ENCODE data around the gene SETDB1.
"Not testable (repeated sequence)": the region's sequence is repeated elsewhere in the genome, so short reads cannot be mapped to it uniquely, and the experiment has no call there.

Gene SETDB1

GRCh38 chr1:150905301-150905700 is 20.9 kb upstream of the SETDB1 start:
- no peak for DNase-seq (ENCODE audit: insufficient read length)
- TF ChIP-seq POLR2A (IDR thresholded peaks at IDR 0.05; ENCODE audit: low read depth, low read length) (no peak), POLR2AphosphoS5 (IDR thresholded peaks at IDR 0.05; ENCODE audit: low read depth, low read length) (no peak), TAF1 (IDR thresholded peaks at IDR 0.05; ENCODE audit: borderline replicate concordance, low read depth, low read length) (no peak)
- FAIRE-seq, result no peak

DNA sequence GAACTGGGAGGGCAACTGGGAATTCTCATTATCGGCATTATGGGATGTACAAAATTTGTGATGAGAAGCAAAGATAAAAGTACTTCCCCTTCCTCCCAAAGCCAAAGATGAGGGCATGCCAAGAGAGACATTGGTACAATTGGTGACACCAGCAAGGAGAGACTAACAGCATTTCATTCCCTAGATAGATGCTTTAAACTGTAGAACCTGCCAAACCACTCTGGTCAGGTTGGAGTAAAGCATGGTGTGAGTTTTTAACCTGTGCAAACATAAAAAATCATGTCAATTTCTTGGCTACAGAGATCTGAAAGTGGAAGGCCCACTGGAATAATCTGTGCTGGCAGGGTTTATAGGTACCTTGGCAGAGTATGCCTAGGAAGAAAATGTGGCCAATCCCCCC is 19.8 kb upstream of the SETDB1 start:
- DNase-seq (ENCODE audit: insufficient read length), result no peak
- no peak for FAIRE-seq

DNA sequence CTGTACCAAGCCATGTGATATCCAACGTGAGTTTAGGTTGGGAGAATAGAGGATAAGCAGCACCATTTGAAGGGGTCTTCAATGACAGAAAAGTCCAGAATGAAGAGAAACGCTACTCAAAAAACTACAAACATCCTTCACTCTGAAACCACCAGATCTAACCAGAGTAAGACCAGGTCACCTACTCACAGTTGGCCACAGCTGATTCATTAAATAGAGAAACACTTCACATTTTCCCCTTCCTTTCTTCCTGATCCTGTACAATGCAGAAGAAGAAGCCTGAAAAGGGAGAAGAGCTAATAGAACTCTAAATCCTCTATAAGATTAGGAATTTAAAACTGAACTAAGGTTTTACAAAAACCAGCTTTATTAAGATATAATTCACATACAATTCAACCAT is 19.4 kb upstream of the SETDB1 start:
- DNase-seq (ENCODE audit: insufficient read length), result no peak
- no peak for FAIRE-seq
- no peak for TF ChIP-seq POLR2AphosphoS5 (IDR thresholded peaks at IDR 0.05; ENCODE audit: low read depth, low read length)
- TF ChIP-seq POLR2A (IDR thresholded peaks at IDR 0.05; ENCODE audit: low read depth, low read length), result no peak
- TF ChIP-seq TAF1 (IDR thresholded peaks at IDR 0.05; ENCODE audit: borderline replicate concordance, low read depth, low read length), result no peak

More for the DNA sequence above, 19.8 kb upstream of the SETDB1 start:
- TF ChIP-seq POLR2AphosphoS5 (IDR thresholded peaks at IDR 0.05; ENCODE audit: low read depth, low read length), result no peak
- no peak for TF ChIP-seq TAF1 (IDR thresholded peaks at IDR 0.05; ENCODE audit: borderline replicate concordance, low read depth, low read length)
- TF ChIP-seq POLR2A (IDR thresholded peaks at IDR 0.05; ENCODE audit: low read depth, low read length), result no peak

- DNase-seq (ENCODE audit: insufficient read length), result no peak
- TF ChIP-seq POLR2A (IDR thresholded peaks at IDR 0.05; ENCODE audit: low read depth, low read length) (no peak), POLR2AphosphoS5 (IDR thresholded peaks at IDR 0.05; ENCODE audit: low read depth, low read length) (no peak), TAF1 (IDR thresholded peaks at IDR 0.05; ENCODE audit: borderline replicate concordance, low read depth, low read length) (no peak)
- FAIRE-seq, result no peak
Measured at GRCh38 chr1:150909585-150910180, 16.5 kb upstream of the SETDB1 start.

DNA sequence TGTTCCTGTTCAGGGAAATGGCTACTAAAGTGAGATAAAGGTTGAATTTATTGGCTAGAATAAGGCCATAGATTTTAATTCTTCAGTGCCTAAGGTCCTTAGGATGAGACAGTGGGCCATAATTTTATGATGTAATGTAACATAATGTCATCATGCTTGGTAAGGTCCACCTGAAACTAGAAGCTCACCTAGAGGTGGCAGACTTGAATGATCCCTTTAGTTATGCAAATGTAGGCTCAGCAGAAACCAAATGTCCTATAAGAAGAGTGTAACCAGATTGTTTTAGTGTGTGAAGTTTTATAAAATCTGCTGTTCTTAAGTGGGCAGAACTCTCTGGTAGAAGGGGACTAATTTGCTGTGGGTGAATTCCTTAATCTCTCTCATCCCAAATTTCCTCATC is 13.5 kb upstream of the SETDB1 start:
- no peak for FAIRE-seq
- TF ChIP-seq POLR2A (IDR thresholded peaks at IDR 0.05; ENCODE audit: low read depth, low read length), result no peak
- TF ChIP-seq POLR2AphosphoS5 (IDR thresholded peaks at IDR 0.05; ENCODE audit: low read depth, low read length), result no peak
- no peak for TF ChIP-seq TAF1 (IDR thresholded peaks at IDR 0.05; ENCODE audit: borderline replicate concordance, low read depth, low read length)
- no peak for DNase-seq (ENCODE audit: insufficient read length)

- FAIRE-seq (no peak), DNase-seq (ENCODE audit: insufficient read length) (no peak)
- TF ChIP-seq TAF1 (IDR thresholded peaks at IDR 0.05; ENCODE audit: borderline replicate concordance, low read depth, low read length), result no peak
- no peak for TF ChIP-seq POLR2A (IDR thresholded peaks at IDR 0.05; ENCODE audit: low read depth, low read length)
Measured at GRCh38 chr1:150917387-150917786, 8.8 kb upstream of the SETDB1 start.

DNA sequence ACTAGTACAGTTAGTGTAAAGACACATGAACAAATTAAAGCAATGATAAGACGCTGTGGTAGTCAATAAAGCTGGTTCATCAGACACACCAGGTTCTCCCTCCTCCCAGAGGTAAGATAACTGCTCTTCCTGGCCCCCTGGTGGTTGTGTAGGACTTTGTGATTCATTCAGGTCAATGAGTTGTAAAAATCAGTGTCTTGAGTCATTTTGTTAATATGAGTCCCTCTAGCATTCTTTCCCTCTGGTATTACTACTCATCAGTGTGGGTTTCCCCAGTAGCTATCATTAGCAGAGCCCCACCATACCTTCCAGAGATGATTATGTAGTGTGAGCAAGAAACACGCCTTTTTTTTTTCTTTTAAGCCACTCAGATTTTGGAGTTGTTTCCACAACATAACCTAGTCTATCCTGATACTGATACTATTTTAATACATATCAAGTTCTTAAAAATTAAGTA is 3.6 kb upstream of the SETDB1 start:
- FAIRE-seq (peak; percentile 85), DNase-seq (ENCODE audit: insufficient read length) (peak; percentile 40)
- TF ChIP-seq POLR2AphosphoS5 (IDR thresholded peaks at IDR 0.05; ENCODE audit: low read depth, low read length) (no peak), TAF1 (IDR thresholded peaks at IDR 0.05; ENCODE audit: borderline replicate concordance, low read depth, low read length) (no peak), POLR2A (IDR thresholded peaks at IDR 0.05; ENCODE audit: low read depth, low read length) (no peak)

- FAIRE-seq, result no peak
- no peak for DNase-seq (ENCODE audit: insufficient read length)
- TF ChIP-seq POLR2A (IDR thresholded peaks at IDR 0.05; ENCODE audit: low read depth, low read length) (no peak), TAF1 (IDR thresholded peaks at IDR 0.05; ENCODE audit: borderline replicate concordance, low read depth, low read length) (no peak), POLR2AphosphoS5 (IDR thresholded peaks at IDR 0.05; ENCODE audit: low read depth, low read length) (no peak)
Measured at GRCh38 chr1:150925080-150925479, 1.1 kb upstream of the SETDB1 start.

- TF ChIP-seq POLR2AphosphoS5 (IDR thresholded peaks at IDR 0.05; ENCODE audit: low read depth, low read length), result no peak
- TF ChIP-seq POLR2A (IDR thresholded peaks at IDR 0.05; ENCODE audit: low read depth, low read length), result no peak
- no peak for TF ChIP-seq TAF1 (IDR thresholded peaks at IDR 0.05; ENCODE audit: borderline replicate concordance, low read depth, low read length)
- no peak for DNase-seq (ENCODE audit: insufficient read length)
- no peak for FAIRE-seq
Measured at GRCh38 chr1:150927624-150928023, 1.5 kb downstream of the SETDB1 start.

DNA sequence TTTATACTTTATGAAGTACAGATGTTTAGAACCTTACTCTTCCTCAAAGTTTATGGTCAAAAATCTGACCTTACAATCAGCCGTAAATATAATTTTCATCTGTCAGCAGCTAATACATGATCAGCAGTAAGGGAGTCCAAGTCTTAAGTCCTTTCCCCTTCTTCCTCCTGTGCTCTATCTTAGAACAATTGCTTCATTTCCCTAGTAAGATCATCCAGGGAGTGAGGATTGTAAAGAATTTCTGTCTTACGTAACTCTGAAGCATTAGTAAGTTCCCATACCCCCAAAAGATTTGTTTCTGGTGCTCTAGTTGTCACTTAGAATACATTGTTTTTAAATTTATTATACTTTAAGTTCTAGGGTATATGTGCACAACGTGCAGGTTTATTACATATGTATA is 2.1 kb downstream of the SETDB1 start:
- FAIRE-seq, result no peak
- DNase-seq (ENCODE audit: insufficient read length), result no peak

GRCh38 chr1:150928775-150929174 is 2.6 kb downstream of the SETDB1 start:
- not testable (repeated sequence) for FAIRE-seq; DNase-seq (ENCODE audit: insufficient read length)

More for the DNA sequence above, 2.1 kb downstream of the SETDB1 start:
- no peak for TF ChIP-seq POLR2A (IDR thresholded peaks at IDR 0.05; ENCODE audit: low read depth, low read length)
- TF ChIP-seq TAF1 (IDR thresholded peaks at IDR 0.05; ENCODE audit: borderline replicate concordance, low read depth, low read length), result no peak
- no peak for TF ChIP-seq POLR2AphosphoS5 (IDR thresholded peaks at IDR 0.05; ENCODE audit: low read depth, low read length)

DNA sequence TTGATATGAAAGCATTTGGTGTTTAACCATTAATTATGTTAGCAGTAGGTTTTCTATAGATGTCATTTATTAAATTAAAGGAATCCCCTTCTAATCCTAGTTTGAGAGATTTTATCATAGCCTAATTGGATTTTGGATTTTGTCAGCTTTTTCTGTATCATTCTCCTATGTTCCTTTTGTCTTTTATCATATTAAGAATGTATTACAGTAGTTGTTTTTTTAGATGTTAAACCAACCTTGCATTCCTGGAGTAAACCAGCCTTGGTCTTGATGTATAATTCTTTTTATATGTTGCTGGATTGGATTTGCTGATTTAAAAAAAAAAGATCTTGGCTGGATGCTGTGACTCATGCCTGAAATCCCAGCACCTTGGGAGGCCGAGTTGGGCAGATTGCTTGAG is 5.6 kb downstream of the SETDB1 start:
- DNase-seq (ENCODE audit: insufficient read length) (no peak), FAIRE-seq (no peak)
- TF ChIP-seq TAF1 (IDR thresholded peaks at IDR 0.05; ENCODE audit: borderline replicate concordance, low read depth, low read length) (no peak), POLR2AphosphoS5 (IDR thresholded peaks at IDR 0.05; ENCODE audit: low read depth, low read length) (no peak), POLR2A (IDR thresholded peaks at IDR 0.05; ENCODE audit: low read depth, low read length) (no peak)

- TF ChIP-seq POLR2AphosphoS5 (IDR thresholded peaks at IDR 0.05; ENCODE audit: low read depth, low read length) (no peak), TAF1 (IDR thresholded peaks at IDR 0.05; ENCODE audit: borderline replicate concordance, low read depth, low read length) (no peak), POLR2A (IDR thresholded peaks at IDR 0.05; ENCODE audit: low read depth, low read length) (no peak)
- FAIRE-seq (no peak), DNase-seq (ENCODE audit: insufficient read length) (no peak)
Measured at GRCh38 chr1:150944856-150945255, 18.7 kb downstream of the SETDB1 start.

Data from GM12892 (cell line).